Liver (tissue), 9 donors: ENCODE data around the gene BRD3. TPM values are rescaled to one million over a fixed set of nuclear protein-coding genes. Genes with fewer than 3 reads are reported as not detected.
A peak's percentile ranks its signal among the peaks of the same experiment; 100 is the strongest.

Experiments
- DNase-seq: peaks from one replicate; pipeline ENCODE4 v3.0.0-alpha.2; 2017; ENCODE audit warnings: low spot score
- H3K27ac ChIP-seq, 2 donors: one replicate each; pipeline ENCODE4 v1.7.0; 2013; ENCODE audit warnings: inconsistent platforms in 2 of 2, low read length in 2 of 2, control low read depth in 1 of 2, low read depth in 1 of 2, mild to moderate bottlenecking in 1 of 2
- H3K27me3 ChIP-seq, 4 donors: one replicate each; pipeline versions ENCODE4 v1.6.1 to v1.7.0; 2013; ENCODE audit warnings: low read length in 3 of 4, inconsistent platforms in 1 of 4, mild to moderate bottlenecking in 1 of 4, moderate library complexity in 1 of 4; ENCODE audit not compliant: control insufficient read depth in 4 of 4, insufficient read depth in 4 of 4
- H3K36me3 ChIP-seq, 4 donors: one replicate each; pipeline versions ENCODE4 v1.6.1 to v1.7.0; 2013; ENCODE audit warnings: low read length in 3 of 4, mild to moderate bottlenecking in 3 of 4, low read depth in 1 of 4, moderate library complexity in 1 of 4; ENCODE audit not compliant: control insufficient read depth in 4 of 4, insufficient read depth in 3 of 4
- H3K4me1 ChIP-seq, 4 donors: one replicate each; pipeline versions ENCODE4 v1.6.1 to v1.7.0; 2013; ENCODE audit warnings: low read length in 3 of 4, mild to moderate bottlenecking in 3 of 4, moderate library complexity in 1 of 4; ENCODE audit not compliant: control insufficient read depth in 4 of 4, insufficient read depth in 4 of 4
- H3K4me3 ChIP-seq, 3 donors: one replicate each; pipeline versions ENCODE4 v1.6.1 to v1.7.0; 2013; ENCODE audit warnings: low read length in 3 of 3, control low read depth in 1 of 3, low read depth in 1 of 3, mild to moderate bottlenecking in 1 of 3
- H3K9ac ChIP-seq, 2 donors: one replicate each; pipeline ENCODE4 v1.7.0; 2013; ENCODE audit warnings: low read length in 2 of 2, mild to moderate bottlenecking in 2 of 2, moderate library complexity in 2 of 2, control low read depth in 1 of 2, low read depth in 1 of 2
- H3K9me3 ChIP-seq, 4 donors: one replicate each; pipeline versions ENCODE4 v1.6.1 to v1.7.0; 2013; ENCODE audit warnings: low read length in 3 of 4; ENCODE audit not compliant: control insufficient read depth in 4 of 4
- EGR1 ChIP-seq, 2 donors: IDR thresholded peaks; 2 replicates each; pipeline ENCODE4 v1.6.1; 2016 to 2018; ENCODE audit warnings: antibody characterized with exemption in 2 of 2, low read depth in 2 of 2
- FOXA1 ChIP-seq: IDR thresholded peaks from 2 replicates; pipeline ENCODE4 v1.6.1; 2016; ENCODE audit warnings: antibody characterized with exemption
- FOXA2 ChIP-seq: IDR thresholded peaks from 2 replicates; pipeline ENCODE4 v1.6.1; 2016; ENCODE audit warnings: antibody characterized with exemption
- GABPA ChIP-seq, 2 donors: IDR thresholded peaks in 1 of 2; conservative IDR thresholded peaks in 1 of 2; 2 replicates each; pipeline ENCODE4 v1.6.1; 2016; ENCODE audit warnings: antibody characterized with exemption in 2 of 2, mild to moderate bottlenecking in 1 of 2, moderate library complexity in 1 of 2
- HNF4A ChIP-seq, 2 donors: conservative IDR thresholded peaks; 2 replicates each; pipeline ENCODE4 v1.6.1; 2016; ENCODE audit warnings: antibody characterized with exemption in 2 of 2, mild to moderate bottlenecking in 2 of 2
- HNF4G ChIP-seq: IDR thresholded peaks from 2 replicates; pipeline ENCODE4 v1.6.1; 2016; ENCODE audit warnings: antibody characterized with exemption
- MAX ChIP-seq: IDR thresholded peaks from 2 replicates; pipeline ENCODE4 v1.6.1; 2016; ENCODE audit warnings: antibody characterized with exemption
- NR2F2 ChIP-seq: IDR thresholded peaks from 2 replicates; pipeline ENCODE4 v1.6.1; 2016; ENCODE audit warnings: antibody characterized with exemption
- RAD21 ChIP-seq, 2 donors: IDR thresholded peaks; 2 replicates each; pipeline ENCODE4 v1.6.1; 2016; ENCODE audit warnings: antibody characterized with exemption in 2 of 2, mild to moderate bottlenecking in 2 of 2
- REST ChIP-seq: IDR thresholded peaks from 2 replicates; pipeline ENCODE4 v1.6.1; 2016; ENCODE audit warnings: antibody characterized with exemption, mild to moderate bottlenecking
- RXRA ChIP-seq, 2 donors: IDR thresholded peaks; 2 replicates each; pipeline ENCODE4 v1.6.1; 2017 to 2018; ENCODE audit warnings: antibody characterized with exemption in 2 of 2, mild to moderate bottlenecking in 1 of 2
- SP1 ChIP-seq: IDR thresholded peaks from 2 replicates; pipeline ENCODE4 v1.6.1; 2018; ENCODE audit warnings: antibody characterized with exemption, mild to moderate bottlenecking
- TAF1 ChIP-seq: conservative IDR thresholded peaks from 2 replicates; pipeline ENCODE4 v1.6.1; 2016; ENCODE audit warnings: antibody characterized with exemption, mild to moderate bottlenecking
- YY1 ChIP-seq: IDR thresholded peaks from 2 replicates; pipeline ENCODE4 v1.6.1; 2016; ENCODE audit warnings: antibody characterized with exemption, mild to moderate bottlenecking
- whole genome bisulfite sequencing: extraction: QIAGEN DNeasy Blood & Tissue Kit; methylation state at CpG from one replicate; pipeline ENCODE4 v1.1.7; 2013; 5-methylcytosine and 5-hydroxymethylcytosine counted together
- polyA plus RNA-seq, 2 donors: library from polyadenylated mRNA; stranded (reverse) in 1 of 2; unstranded in 1 of 2; fragments of 200-250 nt in 1 of 2; fragments of >200 nt in 1 of 2; fragmentation: Nextera tagmentation in 1 of 2; extraction: Ambion mirVana in 1 of 2; gene quantifications; one replicate each; pipeline versions ENCODE4 v1.2.1 to v1.2.3, GENCODE V29; 2013 to 2015
- total RNA-seq, 2 donors: library from RNA; depleted of rRNA; stranded (reverse); fragments of >200 nt; gene quantifications; one replicate each; pipeline ENCODE4 v1.2.3, GENCODE V29; 2014
- TF ChIP-seq, protein P1 (sequence below): fragments of 150-350 bp; IDR thresholded peaks from 2 replicates; pipeline ENCODE4 v1.5.1; 2017; ENCODE audit warnings: improper control_type of control experiment, low read depth, low read length; ENCODE audit not compliant: missing input control
- donor health status: healthy.
- donor health status: healthy.
- donor health status: healthy.
- donor health status: healthy.
- donor health status: healthy.

BRD3 gene
- total and polyA plus RNA-seq, 4 donors = 7.2 to 17.7 (median 12.7) TPM

GRCh38 chr9:134052941-134053340 lies 14.9 kb downstream of the BRD3 start:
- peaks cover 3 to 16% (median 10%) of the 10 kb centered on the region in 4 donors for H3K36me3 ChIP-seq
- peaks cover 27 to 78% (median 53%) of the 10 kb centered on the region in 4 donors for H3K4me1 ChIP-seq
- no peaks in the 10 kb centered on the region for H3K27me3 ChIP-seq
- H3K9me3 ChIP-seq = no peaks in the 10 kb centered on the region
- TF ChIP-seq RXRA (IDR thresholded peaks at IDR 0.05) (no peak), RAD21 (IDR thresholded peaks at IDR 0.05) (no peak), FOXA2 (no peak), GABPA (IDR thresholded peaks at IDR 0.05 in 1 of 2, conservative IDR thresholded peaks at IDR 0.05 in 1 of 2) (no peak), HNF4A (conservative IDR thresholded peaks at IDR 0.05) (no peak), HNF4G (no peak), REST (no peak), FOXA1 (no peak), TAF1 (no peak)
- TF ChIP-seq, protein P1, sequence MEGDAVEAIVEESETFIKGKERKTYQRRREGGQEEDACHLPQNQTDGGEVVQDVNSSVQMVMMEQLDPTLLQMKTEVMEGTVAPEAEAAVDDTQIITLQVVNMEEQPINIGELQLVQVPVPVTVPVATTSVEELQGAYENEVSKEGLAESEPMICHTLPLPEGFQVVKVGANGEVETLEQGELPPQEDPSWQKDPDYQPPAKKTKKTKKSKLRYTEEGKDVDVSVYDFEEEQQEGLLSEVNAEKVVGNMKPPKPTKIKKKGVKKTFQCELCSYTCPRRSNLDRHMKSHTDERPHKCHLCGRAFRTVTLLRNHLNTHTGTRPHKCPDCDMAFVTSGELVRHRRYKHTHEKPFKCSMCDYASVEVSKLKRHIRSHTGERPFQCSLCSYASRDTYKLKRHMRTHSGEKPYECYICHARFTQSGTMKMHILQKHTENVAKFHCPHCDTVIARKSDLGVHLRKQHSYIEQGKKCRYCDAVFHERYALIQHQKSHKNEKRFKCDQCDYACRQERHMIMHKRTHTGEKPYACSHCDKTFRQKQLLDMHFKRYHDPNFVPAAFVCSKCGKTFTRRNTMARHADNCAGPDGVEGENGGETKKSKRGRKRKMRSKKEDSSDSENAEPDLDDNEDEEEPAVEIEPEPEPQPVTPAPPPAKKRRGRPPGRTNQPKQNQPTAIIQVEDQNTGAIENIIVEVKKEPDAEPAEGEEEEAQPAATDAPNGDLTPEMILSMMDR = no peak
- DNase-seq = no peak
- H3K9ac ChIP-seq = no peak overlapping the region
- no peak overlapping the region for H3K27ac ChIP-seq
- 95% methylated on average over 16 of the region's 16 CpGs for WGBS
- no peak overlapping the region for H3K4me3 ChIP-seq

DNA sequence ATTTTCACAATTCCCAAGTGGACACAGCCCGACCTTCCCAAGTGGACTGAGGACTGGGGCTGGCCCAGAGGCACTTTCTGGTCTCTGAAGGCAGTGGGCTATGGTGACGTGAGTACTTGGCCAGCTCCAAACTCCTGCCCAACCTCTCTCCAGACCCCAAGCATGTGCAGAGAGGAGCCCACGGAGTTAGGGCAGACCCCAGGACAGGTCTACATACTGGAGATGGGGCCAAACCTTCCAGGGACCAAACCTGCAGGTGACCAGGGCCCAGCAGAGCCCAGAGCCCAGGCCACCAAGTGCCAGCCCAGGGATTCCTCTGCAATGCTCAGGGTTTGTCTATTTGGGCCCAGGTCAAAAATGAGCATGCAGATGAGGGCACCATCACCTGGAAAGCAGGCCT lies 15.3 kb downstream of the BRD3 start:
- H3K27me3 ChIP-seq = no peaks in the 10 kb centered on the region
- 98% methylated on average over 3 of the region's 3 CpGs for WGBS
- H3K9ac ChIP-seq = no peak overlapping the region
- DNase-seq = no peak
- H3K4me3 ChIP-seq = no peak overlapping the region
- H3K4me1 ChIP-seq = peaks cover 23 to 78% (median 52%) of the 10 kb centered on the region in 4 donors
- H3K36me3 ChIP-seq = peaks cover 3 to 20% (median 11%) of the 10 kb centered on the region in 4 donors
- no peak for TF ChIP-seq RXRA (IDR thresholded peaks at IDR 0.05)
- no peak overlapping the region for H3K27ac ChIP-seq
- no peaks in the 10 kb centered on the region for H3K9me3 ChIP-seq

DNA sequence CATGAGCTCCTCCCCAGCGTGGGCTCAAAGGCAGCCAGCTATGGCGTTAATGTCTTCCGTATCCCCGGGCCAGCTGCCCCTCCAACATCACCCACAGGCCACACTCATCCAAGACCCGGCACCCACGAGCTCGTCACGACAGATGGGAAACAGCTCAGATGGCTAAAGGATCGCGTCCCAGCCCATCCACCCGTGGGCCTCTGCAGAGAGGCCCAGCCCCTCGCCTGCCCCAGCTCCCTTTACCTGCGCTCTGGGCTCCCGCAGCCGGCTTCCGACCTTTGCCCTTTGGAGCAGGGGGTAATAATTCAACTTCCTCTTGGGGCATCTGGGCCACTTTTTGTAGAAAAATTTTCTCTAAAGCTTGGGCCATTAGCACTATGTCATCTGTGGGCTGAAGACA lies 16.5 kb downstream of the BRD3 start:
- Histone ChIP-seq H3K36me3 (peaks cover 3 to 22% (median 13%) of the 10 kb centered on the region in 4 donors), H3K27me3 (no peaks in the 10 kb centered on the region), H3K4me1 (peaks cover 13 to 76% (median 48%) of the 10 kb centered on the region in 4 donors), H3K4me3 (no peak overlapping the region), H3K9me3 (no peaks in the 10 kb centered on the region), H3K9ac (no peak overlapping the region), H3K27ac (no peak overlapping the region)
- 77% methylated on average over 16 of the region's 16 CpGs for WGBS
- DNase-seq = no peak
- TF ChIP-seq SP1 (peak; percentile 9), GABPA (IDR thresholded peaks at IDR 0.05 in 1 of 2, conservative IDR thresholded peaks at IDR 0.05 in 1 of 2) (no peak), RAD21 (IDR thresholded peaks at IDR 0.05) (no peak), FOXA1 (no peak), MAX (no peak), REST (no peak), EGR1 (IDR thresholded peaks at IDR 0.05; ENCODE audit: low read depth in 2 of 2) (no peak), FOXA2 (no peak), NR2F2 (no peak), TAF1 (no peak), YY1 (no peak)
- TF ChIP-seq, protein P1 = no peak
